VCaP (cell line): ENCODE results near the gene ZNF341.
A peak's percentile ranks its signal among the peaks of the same experiment; 100 is the strongest.

Experiments
- H3K27ac ChIP-seq: fragments of 450-650 bp; 2 replicates; pipeline ENCODE4 v1.5.1; 2017
- TF ChIP-seq, protein P1 (sequence below): fragments of 450-650 bp; conservative IDR thresholded peaks from 2 replicates; pipeline ENCODE4 v1.5.1; 2017; ENCODE audit warnings: mild to moderate bottlenecking, moderate library complexity

ZNF341 gene

DNA sequence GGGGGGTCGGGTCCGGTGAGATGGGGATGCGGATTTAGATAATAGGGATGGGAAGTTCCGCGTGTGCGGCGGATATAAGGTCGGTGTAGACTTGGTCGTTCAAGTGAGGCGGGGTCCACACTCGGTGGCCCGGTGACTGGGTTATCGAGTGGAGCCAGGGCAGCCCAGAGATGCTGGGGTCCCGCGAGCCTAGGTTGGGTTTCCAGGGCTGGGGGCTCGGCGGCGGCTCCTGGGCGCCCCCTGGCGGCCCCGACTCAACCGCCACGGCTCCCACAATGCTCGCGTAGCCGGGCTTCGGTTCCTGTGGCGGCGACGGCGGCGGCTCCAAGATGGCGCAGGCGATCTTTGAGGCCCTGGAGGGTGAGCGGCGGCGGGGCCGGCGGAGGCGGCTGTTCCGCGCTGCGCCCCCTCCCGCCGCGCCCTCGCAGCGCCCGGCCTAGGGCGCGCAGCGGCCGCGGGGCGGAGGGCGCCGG, at the start of gene ZNF341:
Gene ZNF341, plus strand, starts transcription at position 304 of the 473 bp plus-strand sequence. Its CDS starts 26 bp downstream, at position 330.
- TF ChIP-seq, protein P1, sequence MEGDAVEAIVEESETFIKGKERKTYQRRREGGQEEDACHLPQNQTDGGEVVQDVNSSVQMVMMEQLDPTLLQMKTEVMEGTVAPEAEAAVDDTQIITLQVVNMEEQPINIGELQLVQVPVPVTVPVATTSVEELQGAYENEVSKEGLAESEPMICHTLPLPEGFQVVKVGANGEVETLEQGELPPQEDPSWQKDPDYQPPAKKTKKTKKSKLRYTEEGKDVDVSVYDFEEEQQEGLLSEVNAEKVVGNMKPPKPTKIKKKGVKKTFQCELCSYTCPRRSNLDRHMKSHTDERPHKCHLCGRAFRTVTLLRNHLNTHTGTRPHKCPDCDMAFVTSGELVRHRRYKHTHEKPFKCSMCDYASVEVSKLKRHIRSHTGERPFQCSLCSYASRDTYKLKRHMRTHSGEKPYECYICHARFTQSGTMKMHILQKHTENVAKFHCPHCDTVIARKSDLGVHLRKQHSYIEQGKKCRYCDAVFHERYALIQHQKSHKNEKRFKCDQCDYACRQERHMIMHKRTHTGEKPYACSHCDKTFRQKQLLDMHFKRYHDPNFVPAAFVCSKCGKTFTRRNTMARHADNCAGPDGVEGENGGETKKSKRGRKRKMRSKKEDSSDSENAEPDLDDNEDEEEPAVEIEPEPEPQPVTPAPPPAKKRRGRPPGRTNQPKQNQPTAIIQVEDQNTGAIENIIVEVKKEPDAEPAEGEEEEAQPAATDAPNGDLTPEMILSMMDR, result peak; percentile 96
- H3K27ac ChIP-seq, result peak within 1 kb of the TSS; percentile 98

DNA sequence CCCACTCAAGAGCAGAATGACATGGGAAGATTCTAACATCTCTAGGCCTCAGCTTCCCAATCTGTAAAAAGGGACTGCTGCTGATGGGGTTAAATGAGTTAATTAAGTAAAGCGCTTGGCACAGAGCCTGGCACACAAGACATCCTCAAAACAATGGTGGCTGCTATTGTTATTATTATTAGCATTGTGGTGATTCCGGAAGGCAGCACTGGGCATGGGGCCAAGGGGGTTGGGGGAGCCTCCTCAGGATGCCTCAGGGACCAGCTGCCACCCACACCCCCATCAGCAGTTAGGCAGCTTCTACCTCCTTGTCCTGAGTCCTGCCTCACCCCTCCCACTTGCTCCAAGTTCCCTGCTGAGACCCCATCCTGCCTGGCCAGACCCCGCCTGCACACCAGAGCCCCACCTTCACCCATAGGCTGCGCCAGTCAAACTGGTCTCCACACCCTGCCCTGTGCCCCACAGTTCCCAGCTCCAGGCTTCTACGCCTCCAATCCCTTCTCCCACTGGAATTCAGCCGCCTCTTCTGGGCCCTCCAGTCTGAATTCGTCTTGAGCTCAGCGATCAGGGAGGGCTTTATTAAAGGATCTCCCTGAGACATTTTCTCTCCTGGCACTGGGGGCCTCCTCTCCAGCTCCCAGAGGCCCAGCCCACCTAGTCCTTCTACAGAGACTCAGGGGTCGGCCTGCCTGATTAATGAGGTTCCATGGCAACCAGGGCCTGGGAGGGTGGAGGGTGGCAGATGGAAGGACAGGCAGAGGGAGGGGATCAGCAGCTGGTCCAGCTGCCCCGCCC, 47.1 kb upstream of the ZNF341 start:
- peak overlapping the region; percentile 92 for H3K27ac ChIP-seq
- TF ChIP-seq, protein P1, result no peak

DNA sequence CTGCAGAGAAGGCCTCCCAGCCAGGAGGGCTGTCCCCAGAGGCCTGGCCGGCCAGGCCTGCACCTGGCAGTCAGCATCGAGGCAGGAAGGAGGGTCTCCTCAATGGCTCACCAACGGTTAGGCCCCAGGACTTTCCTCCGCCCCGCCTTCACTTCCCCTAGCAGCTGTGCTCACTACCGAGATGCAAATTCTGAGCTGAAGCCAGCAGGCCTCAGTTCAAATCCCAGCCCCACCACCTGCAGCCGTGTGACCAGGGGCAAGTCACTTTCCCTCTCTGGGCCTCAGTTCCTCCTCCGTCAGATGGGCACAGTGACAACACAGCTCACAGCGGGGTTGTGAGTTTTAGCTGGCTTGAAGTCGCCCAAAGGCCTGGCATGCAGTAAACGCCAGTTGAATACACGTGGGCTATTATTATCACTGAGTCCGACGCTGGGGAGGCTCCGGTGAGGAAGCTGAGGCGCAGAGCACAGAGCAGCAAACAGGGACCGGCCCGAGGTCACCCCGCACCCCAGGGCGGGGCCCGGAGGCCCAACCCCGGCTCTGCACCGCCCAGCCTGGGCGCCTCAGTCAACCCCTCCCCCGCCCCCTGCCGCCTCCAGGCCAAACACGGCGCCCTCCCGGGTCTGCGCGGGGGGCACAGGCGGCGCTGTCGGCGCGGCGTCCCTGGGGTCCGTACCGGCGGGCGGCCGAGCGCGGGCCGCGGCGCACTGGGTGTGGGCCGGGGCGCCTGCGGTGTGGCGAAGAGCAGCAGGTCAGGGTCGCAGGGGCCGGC, 46.3 kb upstream of the ZNF341 start:
- TF ChIP-seq, protein P1, result no peak
- H3K27ac ChIP-seq, result peak overlapping the region; percentile 92

DNA sequence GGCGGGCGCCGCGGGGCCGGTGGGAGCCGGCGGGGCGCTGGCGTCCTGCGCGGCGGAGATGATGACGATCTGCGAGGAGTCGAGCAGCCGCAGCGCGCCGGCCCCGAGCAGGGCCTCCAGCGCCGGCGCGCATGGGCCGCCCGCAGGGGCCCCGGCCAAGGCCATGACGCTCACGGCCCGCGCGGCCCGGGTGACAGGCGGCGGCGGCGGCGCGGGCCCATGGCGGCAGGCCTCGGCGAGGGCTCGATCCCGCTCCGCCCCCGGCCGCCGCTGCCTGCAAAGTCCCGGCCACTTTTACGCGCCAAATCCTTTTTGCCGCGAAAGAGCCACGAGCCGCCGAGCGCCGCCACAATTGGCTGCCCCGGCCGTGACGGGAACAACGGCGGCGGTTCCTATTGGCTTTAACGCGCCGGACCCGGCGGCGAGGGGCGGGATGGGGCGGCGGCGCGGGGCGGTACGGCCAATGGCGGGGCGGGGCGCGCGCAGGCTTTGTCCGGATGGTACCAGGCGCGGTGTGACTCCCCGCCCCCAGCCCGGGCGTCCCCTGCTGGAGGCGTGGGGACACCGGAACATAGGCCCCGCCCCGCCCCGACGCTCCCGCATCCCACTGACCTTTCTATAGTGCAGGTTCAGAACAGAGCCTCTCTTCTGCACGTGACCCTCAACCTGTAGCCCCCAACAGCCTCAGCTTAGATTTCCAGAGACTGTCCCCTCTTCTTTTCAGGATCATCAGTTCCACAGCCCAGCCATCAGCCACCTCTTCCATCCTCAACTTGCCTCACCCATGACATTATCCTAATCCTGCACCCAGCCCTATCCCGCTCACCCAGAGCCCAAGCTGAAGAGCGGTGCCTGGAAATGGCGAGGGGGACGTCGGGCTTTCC, 45.5 kb upstream of the ZNF341 start, which contains the start of gene E2F1:
Gene E2F1, minus strand, starts transcription at position 286 of the 884 bp plus-strand sequence. Its CDS starts 121 bp downstream, at position 165.
- peak within 1 kb of the TSS; percentile 92 for H3K27ac ChIP-seq
- TF ChIP-seq, protein P1, result peak; percentile 28; the same call in 1 of the 2 replicates

DNA sequence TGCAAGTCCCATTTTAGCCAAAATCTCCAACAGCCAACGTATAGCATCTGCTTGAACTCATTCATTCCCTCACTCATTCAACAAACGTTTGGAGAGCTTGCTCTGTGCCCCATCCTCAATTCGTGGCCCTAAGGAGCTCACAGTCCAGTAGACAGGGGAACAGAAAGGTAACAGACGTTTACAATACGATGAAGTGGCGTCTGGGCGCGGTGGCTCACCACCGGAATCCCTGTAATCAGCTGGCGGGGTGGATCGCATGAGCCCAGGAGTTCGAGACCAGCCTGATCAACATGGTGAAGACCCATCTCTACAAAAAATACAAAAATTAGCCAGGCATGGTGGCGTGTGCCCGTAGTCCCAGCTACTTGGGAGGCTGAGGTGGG, 44.8 kb upstream of the ZNF341 start:
- H3K27ac ChIP-seq, result peak overlapping the region; percentile 92
- TF ChIP-seq, protein P1, result no peak

DNA sequence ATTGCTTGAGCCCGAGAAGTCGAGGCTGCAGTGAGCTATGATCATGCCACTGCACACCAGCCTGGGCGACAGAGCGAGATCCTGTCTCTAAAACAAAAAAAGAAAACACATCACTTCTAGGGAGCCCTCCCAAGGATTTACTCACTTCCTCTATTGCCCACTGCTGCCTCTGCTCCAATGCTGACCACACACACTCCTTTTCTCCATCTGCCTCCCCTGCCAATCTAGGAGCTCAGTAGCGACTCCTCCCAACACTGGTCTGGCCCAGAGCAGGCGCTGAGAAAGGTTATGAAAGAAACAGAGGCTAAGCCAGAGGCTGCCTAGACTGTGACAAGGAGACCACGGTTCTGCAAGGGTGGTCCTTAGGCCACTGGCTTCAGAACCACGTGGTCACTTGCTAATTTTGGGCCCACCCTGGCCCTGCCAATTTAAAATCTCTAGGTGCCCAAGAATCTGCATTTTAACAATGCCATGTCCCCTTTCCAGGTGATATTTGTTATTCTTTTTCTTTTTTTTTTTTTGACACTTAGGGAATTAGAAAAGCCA, 44.4 kb upstream of the ZNF341 start:
- H3K27ac ChIP-seq, result peak overlapping the region; percentile 92
- TF ChIP-seq, protein P1, result no peak
